Measurements from ENCODE around the gene KRTAP5-10.
A peak's percentile ranks its signal among the peaks of the same experiment; 100 is the strongest.

Gene KRTAP5-10

GRCh38 chr11:71544525-71545214, 20.7 kb upstream of the KRTAP5-10 start:
- Histone ChIP-seq H3K4me3 (replicated peaks; ENCODE audit: insufficient read depth, low read length) (no peak overlapping the region), H3K27ac (replicated peaks) (peak overlapping the region; percentile 51; the same call in 1 of the 2 replicates), H3K27me3 (ENCODE audit: insufficient read depth, poor library complexity, severe bottlenecking) (no peaks in the 10 kb centered on the region)
- DNase-seq (ENCODE audit: low read depth in 1 of 2, low spot score in 1 of 2): no peak
- TF ChIP-seq REST (IDR thresholded peaks at IDR 0.05; ENCODE audit: insufficient replicate concordance, low read depth) (no peak), POLR2AphosphoS5 (IDR thresholded peaks at IDR 0.05; ENCODE audit: low read depth) (no peak), CTCF (IDR thresholded peaks at IDR 0.05; ENCODE audit: insufficient read depth, low read length) (no peak), GABPA (IDR thresholded peaks at IDR 0.05; ENCODE audit: low read depth) (no peak), SPI1 (IDR thresholded peaks at IDR 0.05; ENCODE audit: borderline replicate concordance, low read depth) (no peak)

- DNase-seq (ENCODE audit: low read depth in 1 of 2, low spot score in 1 of 2): no peak
- TF ChIP-seq SPI1 (IDR thresholded peaks at IDR 0.05; ENCODE audit: borderline replicate concordance, low read depth) (no peak), GABPA (IDR thresholded peaks at IDR 0.05; ENCODE audit: low read depth) (no peak), CTCF (IDR thresholded peaks at IDR 0.05; ENCODE audit: insufficient read depth, low read length) (no peak), REST (IDR thresholded peaks at IDR 0.05; ENCODE audit: insufficient replicate concordance, low read depth) (no peak), POLR2AphosphoS5 (IDR thresholded peaks at IDR 0.05; ENCODE audit: low read depth) (no peak)
- no peak overlapping the region for H3K4me3 ChIP-seq (replicated peaks; ENCODE audit: insufficient read depth, low read length)
- H3K27me3 ChIP-seq (ENCODE audit: insufficient read depth, poor library complexity, severe bottlenecking): no peaks in the 10 kb centered on the region
- no peak overlapping the region for H3K27ac ChIP-seq (replicated peaks)
Observed at GRCh38 chr11:71545405-71545966, 19.9 kb upstream of the KRTAP5-10 start.

- no peak for DNase-seq (ENCODE audit: low read depth in 1 of 2, low spot score in 1 of 2)
- TF ChIP-seq SPI1 (IDR thresholded peaks at IDR 0.05; ENCODE audit: borderline replicate concordance, low read depth) (peak; percentile 41; the same call in 1 of the 2 replicates), GABPA (IDR thresholded peaks at IDR 0.05; ENCODE audit: low read depth) (no peak)
- Histone ChIP-seq H3K27me3 (ENCODE audit: insufficient read depth, poor library complexity, severe bottlenecking) (no peaks in the 10 kb centered on the region), H3K4me3 (replicated peaks; ENCODE audit: insufficient read depth, low read length) (no peak within 1 kb of the TSS), H3K27ac (replicated peaks) (no peak within 1 kb of the TSS)
Observed at GRCh38 chr11:71548120-71548519, 17.2 kb upstream of the KRTAP5-10 start, which contains the start of gene KRTAP5-9. Gene KRTAP5-9, plus strand, starts transcription at chr11:71548420. Its CDS starts 238 bp downstream, at chr11:71548658.

GRCh38 chr11:71548716-71549151, 16.6 kb upstream of the KRTAP5-10 start:
- no peak overlapping the region for H3K27ac ChIP-seq (replicated peaks)
- no peak for TF ChIP-seq REST (IDR thresholded peaks at IDR 0.05; ENCODE audit: insufficient replicate concordance, low read depth)
- no peak for TF ChIP-seq CTCF (IDR thresholded peaks at IDR 0.05; ENCODE audit: insufficient read depth, low read length)
- peak; percentile 93 for TF ChIP-seq POLR2AphosphoS5 (IDR thresholded peaks at IDR 0.05; ENCODE audit: low read depth)
- H3K4me3 ChIP-seq (replicated peaks; ENCODE audit: insufficient read depth, low read length): no peak overlapping the region
- H3K27me3 ChIP-seq (ENCODE audit: insufficient read depth, poor library complexity, severe bottlenecking): no peaks in the 10 kb centered on the region
- peak in 1 of 2 experiments; percentile 72 for DNase-seq (ENCODE audit: low read depth in 1 of 2, low spot score in 1 of 2)
